ENCODE measurements around the gene OR56A1.
"Not testable (repeated sequence)": the region's sequence is repeated elsewhere in the genome, so short reads cannot be mapped to it uniquely, and the experiment has no call there.

The OR56A1 gene, protein sequence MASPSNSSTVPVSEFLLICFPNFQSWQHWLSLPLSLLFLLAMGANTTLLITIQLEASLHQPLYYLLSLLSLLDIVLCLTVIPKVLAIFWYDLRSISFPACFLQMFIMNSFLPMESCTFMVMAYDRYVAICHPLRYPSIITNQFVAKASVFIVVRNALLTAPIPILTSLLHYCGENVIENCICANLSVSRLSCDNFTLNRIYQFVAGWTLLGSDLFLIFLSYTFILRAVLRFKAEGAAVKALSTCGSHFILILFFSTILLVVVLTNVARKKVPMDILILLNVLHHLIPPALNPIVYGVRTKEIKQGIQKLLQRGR

DNA sequence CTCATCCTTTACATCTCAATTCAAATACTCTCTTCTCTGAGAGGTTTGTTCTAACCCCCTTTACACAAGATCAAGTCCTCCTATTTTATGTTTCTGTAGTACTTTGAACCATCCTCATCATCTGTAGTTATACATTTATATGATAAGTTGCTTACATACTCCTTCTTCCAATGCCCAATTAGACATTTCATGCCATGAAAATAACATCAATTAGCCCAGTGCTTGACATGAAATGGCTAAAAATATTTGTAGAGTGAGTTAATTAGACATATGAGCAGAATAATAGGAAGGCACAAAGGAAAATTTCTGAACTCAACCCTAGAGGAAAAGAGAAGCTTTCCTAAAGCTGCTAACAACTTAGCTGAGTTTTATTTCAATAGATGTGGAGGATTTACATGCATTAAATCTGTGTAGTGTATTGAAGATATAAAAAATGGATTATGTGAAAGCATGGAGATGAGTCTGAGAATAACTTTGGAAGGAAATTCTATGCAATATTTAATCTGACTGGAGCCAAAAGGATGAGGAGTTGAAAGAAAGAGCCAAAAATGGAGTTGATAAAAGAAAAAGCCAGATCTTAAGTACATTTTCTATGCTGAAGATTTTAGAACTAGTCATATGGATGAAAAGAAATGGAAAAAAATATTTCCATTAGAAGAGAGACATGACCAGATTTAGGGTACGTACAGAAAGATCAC, at the start of gene OR56A1:
TSS of gene OR56A1 (minus strand) at position 51 of the 698 bp plus-strand sequence. CDS start 3,066 bp downstream, outside the sequence.
- TF ChIP-seq, protein P1, sequence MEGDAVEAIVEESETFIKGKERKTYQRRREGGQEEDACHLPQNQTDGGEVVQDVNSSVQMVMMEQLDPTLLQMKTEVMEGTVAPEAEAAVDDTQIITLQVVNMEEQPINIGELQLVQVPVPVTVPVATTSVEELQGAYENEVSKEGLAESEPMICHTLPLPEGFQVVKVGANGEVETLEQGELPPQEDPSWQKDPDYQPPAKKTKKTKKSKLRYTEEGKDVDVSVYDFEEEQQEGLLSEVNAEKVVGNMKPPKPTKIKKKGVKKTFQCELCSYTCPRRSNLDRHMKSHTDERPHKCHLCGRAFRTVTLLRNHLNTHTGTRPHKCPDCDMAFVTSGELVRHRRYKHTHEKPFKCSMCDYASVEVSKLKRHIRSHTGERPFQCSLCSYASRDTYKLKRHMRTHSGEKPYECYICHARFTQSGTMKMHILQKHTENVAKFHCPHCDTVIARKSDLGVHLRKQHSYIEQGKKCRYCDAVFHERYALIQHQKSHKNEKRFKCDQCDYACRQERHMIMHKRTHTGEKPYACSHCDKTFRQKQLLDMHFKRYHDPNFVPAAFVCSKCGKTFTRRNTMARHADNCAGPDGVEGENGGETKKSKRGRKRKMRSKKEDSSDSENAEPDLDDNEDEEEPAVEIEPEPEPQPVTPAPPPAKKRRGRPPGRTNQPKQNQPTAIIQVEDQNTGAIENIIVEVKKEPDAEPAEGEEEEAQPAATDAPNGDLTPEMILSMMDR (IDR thresholded peaks at IDR 0.05; ENCODE audit: low read depth, low read length): no peak
- no peak for DNase-seq (ENCODE audit: extremely low read depth, low read depth)

DNA sequence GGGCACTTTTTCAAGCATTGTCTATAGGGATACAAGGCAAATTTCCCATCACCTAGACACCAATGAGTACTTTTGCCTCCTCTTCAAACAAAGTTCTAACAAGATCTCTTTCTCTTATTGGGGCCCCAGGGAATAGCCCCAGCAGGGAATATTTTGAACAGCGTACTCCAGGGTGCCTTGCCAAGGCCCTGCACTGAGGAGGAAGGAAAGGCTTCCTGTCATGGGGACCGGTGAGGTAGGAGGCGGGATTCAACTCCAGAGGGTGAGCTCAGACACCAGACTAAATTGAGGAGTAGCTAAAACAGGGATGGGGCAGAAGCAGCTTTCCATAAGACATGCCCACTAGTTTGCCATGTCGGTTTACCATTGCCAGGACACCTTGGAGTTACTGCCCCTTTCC, 48.9 kb upstream of the OR56A1 start:
- TF ChIP-seq, protein P1 (IDR thresholded peaks at IDR 0.05; ENCODE audit: low read depth, low read length): no peak
- DNase-seq (ENCODE audit: extremely low read depth, low read depth): no peak

DNA sequence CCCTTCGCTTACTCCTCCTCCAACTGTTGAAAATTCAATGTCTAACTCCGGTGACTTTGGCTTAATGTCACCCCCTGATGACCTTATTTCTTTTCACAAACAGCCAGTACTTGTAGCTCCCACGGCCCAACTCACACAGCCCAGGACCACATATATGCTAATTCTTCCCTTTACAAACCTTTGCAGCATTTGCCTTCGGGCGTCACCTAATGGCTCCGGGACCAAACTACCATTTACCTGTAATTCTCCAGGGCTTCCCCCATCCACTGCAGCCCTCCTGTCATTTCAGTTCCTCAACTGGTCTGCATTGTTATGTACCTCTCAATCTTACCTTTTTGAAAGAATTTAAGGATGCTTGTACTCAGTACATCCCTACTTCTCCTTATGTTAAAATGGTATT, 47.2 kb upstream of the OR56A1 start:
- TF ChIP-seq, protein P1 (IDR thresholded peaks at IDR 0.05; ENCODE audit: low read depth, low read length): no peak
- DNase-seq (ENCODE audit: extremely low read depth, low read depth): no peak

DNA sequence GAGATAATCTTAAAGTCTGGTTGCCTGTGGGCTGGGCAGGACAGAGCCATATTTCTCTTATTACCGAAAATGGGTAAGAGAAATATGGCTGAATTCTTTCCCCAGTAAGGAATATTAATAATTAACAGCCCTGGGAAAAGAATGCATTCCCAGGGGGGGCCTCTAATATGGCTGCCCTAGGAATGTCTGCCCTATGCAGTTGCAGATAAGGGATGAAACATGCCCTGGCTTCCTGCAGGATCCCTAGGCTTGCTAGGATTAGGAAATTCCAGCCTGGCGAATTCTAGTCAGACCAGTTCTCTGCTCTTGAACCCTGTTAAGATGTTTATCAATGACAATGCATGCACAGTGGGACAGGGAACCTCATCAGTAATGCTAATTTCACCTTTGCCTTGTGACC, 45.9 kb upstream of the OR56A1 start:
- DNase-seq (ENCODE audit: extremely low read depth, low read depth): not testable (repeated sequence)

DNA sequence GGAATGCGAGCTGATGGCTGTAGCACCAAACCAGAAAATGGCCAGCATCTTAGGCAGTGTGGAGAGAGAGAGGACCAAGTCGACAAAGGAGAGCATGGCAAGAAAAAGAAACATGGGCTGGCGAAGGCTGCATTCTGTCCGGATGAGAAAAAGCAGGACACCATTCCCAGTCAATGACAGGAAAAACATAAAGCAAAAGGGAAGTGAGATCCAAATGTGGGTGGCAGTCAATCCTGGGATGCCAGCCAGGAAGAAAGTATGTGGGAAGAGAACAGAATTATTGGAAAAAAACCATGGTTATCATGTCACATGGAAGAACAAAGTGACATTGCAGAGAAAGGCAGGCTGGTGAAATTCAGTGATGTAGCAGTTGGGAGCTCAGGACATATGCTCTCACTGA, 36.9 kb upstream of the OR56A1 start:
- TF ChIP-seq, protein P1 (IDR thresholded peaks at IDR 0.05; ENCODE audit: low read depth, low read length): no peak
- no peak for DNase-seq (ENCODE audit: extremely low read depth, low read depth)

DNA sequence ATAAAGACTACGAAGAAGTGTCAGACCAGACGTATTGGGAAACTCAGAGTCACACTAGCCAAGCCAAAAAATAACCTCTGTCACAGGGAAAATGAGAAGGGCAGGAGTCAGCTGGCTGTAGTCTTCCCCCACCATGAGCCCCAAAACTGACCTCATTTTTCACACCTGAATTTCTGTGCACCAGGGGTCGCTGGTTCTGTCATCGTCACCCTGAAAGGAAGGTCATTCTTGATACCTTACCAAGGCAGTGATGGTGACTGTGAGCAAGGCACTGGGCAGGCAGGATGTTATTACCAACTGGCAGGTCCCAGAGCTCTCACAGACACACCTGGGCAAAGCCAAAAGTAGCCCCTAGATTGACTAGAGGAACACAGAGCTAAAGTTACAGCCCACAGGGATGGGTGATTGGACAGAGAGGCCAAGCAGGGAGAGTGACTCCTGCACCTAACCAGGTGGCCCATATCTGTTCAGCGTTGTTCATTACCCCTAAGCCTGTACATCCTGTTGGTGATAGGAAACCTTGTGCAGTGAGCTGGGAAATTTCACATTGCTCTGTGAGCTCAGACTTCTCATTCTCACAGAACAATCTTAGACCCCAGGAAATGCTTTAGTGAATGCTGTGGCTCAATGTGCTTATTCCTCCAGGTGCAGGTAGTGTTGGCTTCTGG, 32.3 kb upstream of the OR56A1 start:
- no peak for DNase-seq (ENCODE audit: extremely low read depth, low read depth)
- TF ChIP-seq, protein P1 (IDR thresholded peaks at IDR 0.05; ENCODE audit: low read depth, low read length): no peak

DNA sequence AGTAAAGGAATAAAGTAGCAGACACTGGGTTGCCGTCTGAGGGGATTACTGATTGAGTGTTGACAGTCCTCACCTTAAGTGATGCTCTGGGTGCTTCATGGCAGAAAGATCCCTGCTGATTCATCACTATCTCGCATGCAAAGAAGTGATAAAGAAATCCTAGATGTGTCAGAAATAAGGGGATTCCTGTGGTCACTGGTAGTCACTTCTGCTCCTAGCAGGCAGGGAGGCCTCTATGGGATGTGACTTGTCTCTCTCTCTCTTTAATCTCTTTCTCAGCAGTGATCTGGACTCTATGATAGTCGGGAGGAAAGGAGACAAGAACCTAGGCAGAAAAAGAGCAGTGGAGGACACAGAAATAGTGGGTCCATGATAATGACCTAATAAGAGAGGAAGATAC, 30.9 kb upstream of the OR56A1 start:
- no peak for DNase-seq (ENCODE audit: extremely low read depth, low read depth)
- TF ChIP-seq, protein P1 (IDR thresholded peaks at IDR 0.05; ENCODE audit: low read depth, low read length): no peak

All from AG09319 (cell line).